GM12874 (cell line): ENCODE data around the gene STRA8.

ENCODE experiments used
- TF ChIP-seq, protein P1 (sequence below): IDR thresholded peaks from 2 replicates; pipeline ENCODE4 v1.5.1; 2011; ENCODE audit warnings: low read depth, mild to moderate bottlenecking, control low read depth, low read length, moderate library complexity; ENCODE audit not compliant: insufficient read depth

STRA8 gene

DNA sequence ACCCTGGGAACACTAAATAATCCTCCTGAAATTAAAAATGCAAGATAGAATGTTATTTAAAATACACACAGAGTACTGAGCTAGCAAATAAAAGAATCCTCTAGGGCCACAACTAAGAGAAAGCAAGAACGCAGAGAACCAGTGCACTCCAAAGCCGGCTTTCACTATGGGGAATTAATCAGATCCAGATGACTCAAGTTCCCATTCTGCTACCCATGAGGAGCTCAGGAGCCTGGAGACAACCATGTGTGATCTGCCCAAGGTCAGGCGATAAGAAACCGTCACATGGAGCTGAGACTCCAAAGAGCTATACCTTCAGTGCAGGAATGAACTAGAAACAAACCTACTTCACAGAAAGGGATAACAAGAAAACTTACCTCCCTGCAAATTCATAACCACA, 43.7 kb upstream of the STRA8 start:
- TF ChIP-seq, protein P1, sequence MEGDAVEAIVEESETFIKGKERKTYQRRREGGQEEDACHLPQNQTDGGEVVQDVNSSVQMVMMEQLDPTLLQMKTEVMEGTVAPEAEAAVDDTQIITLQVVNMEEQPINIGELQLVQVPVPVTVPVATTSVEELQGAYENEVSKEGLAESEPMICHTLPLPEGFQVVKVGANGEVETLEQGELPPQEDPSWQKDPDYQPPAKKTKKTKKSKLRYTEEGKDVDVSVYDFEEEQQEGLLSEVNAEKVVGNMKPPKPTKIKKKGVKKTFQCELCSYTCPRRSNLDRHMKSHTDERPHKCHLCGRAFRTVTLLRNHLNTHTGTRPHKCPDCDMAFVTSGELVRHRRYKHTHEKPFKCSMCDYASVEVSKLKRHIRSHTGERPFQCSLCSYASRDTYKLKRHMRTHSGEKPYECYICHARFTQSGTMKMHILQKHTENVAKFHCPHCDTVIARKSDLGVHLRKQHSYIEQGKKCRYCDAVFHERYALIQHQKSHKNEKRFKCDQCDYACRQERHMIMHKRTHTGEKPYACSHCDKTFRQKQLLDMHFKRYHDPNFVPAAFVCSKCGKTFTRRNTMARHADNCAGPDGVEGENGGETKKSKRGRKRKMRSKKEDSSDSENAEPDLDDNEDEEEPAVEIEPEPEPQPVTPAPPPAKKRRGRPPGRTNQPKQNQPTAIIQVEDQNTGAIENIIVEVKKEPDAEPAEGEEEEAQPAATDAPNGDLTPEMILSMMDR: no peak

DNA sequence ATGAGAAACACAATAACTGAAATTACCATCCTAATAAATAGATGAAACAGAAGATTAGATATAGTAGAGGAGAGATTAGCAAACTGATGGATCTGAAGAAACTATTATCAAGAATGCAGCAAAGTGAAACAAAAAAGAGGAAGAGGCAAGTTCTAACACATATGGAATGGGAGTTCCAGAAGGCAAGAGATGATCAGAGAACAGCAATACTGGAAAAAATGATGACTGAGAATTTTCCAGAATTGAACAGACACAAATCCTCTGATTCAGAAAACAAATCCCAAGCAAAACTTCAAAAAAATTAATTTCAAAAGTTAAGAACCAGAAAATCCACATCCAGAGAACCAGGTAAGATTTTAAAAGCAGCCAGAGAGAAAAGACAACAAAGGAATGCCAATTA, 42.9 kb upstream of the STRA8 start:
- TF ChIP-seq, protein P1: no peak

DNA sequence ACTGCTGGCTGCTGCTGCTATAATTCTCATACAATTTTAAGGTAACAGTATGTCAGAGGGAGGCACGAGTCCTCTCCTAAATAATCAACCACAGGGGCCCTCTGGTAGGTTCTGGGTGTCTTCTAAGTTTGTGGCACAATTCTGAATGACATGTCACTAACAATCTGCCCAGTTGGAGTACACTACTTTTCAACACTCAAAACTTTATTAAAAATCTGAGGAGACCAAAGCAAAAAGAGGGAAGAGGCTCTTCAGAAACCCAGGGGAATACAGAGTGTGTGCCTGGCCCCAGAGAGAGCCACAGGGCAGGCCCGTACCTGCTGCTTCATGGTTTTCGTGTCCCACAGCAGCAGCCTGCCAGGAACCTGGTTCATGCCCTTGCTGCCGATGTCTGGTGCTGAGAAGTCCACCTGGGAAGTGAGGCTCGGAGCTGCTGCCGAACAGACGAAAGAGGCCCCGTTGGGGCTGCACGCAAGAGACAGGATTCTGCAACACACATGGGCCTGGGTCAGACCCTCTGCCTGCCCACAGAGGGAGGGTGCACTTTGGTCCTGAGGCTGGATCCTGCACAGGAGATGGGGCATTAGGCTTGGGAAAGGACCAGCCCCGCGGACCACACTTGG, 40.6 kb upstream of the STRA8 start:
- TF ChIP-seq, protein P1: no peak

DNA sequence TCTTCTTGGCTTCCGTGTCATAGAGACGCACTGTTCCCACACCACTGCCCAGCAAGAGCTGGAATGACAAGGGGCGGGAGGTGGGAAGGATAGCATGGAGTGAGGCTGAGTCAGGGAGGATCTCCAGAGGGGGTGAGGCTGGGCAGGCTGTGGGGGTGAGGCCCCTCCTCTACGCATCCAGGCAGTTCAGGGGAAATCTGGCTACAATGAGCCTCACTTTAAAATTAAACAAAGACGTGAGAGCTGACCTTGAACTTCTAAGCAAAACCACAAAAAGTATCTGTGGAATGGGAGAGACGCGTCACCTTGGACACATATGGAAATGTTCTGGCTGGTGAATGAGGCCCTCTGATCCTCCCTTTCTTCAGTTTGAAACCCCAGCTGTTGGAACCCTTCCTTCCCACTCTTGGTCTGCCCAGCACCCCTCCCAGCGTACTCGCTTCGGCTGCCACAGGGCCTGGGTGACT, 40.0 kb upstream of the STRA8 start:
- TF ChIP-seq, protein P1: no peak

DNA sequence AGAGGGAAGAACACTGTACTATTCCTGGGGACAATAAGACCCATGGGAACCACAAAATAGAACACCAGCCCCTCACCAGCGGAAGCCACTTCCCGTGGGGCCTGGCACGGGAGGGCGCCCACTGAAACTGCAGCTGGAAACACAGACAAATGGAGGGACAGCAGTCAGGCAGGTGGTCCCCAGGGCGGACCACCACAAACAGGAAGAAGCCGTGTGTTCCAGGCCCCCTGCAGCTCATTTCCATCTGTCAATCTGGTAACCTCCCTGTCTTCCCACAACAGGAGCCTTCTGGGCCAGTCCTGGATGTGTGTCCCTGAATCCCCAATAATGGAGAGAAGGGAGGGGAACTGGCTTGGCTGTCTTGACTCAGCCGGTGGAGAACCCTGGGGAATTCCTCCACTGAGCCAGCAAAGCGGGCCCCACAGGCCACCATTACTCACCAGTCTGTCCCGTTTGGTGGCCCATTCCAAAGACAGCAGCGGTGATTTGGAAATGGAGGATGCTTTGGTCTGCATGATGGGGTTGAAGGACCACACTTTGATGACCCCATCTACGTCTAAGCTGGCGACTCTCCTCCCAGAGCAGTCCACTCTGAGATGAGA, 39.0 kb upstream of the STRA8 start:
- TF ChIP-seq, protein P1: no peak

DNA sequence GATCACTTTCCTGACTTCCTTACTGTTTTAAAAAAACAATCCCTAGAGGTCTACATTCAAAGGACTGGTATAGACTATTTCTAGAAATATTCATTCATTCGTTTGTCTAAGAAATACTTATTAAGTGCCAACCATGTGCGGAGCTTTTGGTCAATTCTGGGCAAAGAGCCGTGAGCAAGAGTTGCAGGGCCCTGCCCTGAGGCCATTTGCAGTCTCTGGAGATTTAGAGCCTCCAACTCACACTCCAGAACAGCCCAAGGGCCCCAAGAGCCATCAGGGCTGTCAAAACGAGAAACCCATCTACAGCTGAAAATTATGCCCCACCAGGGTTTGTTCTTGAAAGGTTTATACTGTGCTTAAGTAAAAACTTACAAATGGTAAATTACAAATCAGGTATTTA, 38.5 kb upstream of the STRA8 start:
- TF ChIP-seq, protein P1: no peak

DNA sequence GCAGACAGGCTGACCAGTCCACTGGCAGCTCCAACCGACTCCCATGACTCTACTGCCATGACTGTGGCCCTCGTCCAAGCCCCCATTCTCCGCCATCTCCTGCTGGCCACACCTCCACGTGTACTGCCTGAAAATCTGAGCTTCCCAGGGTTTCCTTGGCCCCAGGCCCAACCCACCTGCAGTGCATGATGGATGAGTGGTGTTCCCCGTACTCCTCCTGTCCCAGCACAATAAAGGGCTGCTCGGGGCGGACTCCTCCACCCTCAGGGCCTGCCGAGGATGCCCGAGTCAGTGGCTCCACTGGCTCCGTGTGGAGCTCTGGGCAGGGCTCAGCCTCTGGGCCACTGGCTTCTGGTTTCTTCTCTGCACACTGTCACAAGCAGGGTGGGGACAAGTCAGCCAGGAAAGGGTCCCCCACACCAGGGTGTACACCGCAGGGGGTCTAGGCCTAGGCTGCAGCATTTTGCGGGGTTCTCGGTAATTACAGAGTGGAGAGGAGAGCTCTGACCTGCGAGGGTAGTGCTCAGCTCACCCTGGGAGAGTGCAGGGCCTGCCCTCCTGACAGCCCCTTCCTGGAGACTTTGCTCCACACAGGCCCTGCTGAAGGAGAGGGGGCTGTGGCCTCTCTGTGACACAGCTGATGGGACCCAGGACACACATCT, 37.5 kb upstream of the STRA8 start:
- TF ChIP-seq, protein P1: no peak
